Measurements from ENCODE around the gene GLOD4.
"Not testable (repeated sequence)": the region's sequence is repeated elsewhere in the genome, so short reads cannot be mapped to it uniquely, and the experiment has no call there.

GLOD4 gene

GRCh38 chr17:802901-803881 lies 21.1 kb upstream of the GLOD4 start:
- DNase-seq (ENCODE audit: low read depth in 3 of 3): no peak

GRCh38 chr17:802481-802880 lies 20.4 kb upstream of the GLOD4 start:
- no peak for DNase-seq (ENCODE audit: low read depth in 3 of 3)

- no peak for DNase-seq (ENCODE audit: low read depth in 3 of 3)
These were observed 19.6 kb upstream of the GLOD4 start for GRCh38 chr17:801660-802059.

GRCh38 chr17:800446-801242 lies 18.6 kb upstream of the GLOD4 start:
- no peak for DNase-seq (ENCODE audit: low read depth in 3 of 3)

GRCh38 chr17:799261-799660 lies 17.2 kb upstream of the GLOD4 start:
- no peak for DNase-seq (ENCODE audit: low read depth in 3 of 3)

GRCh38 chr17:798246-798645 lies 16.2 kb upstream of the GLOD4 start:
- no peak for DNase-seq (ENCODE audit: low read depth in 3 of 3)

GRCh38 chr17:797236-797840 lies 15.3 kb upstream of the GLOD4 start:
- DNase-seq (ENCODE audit: low read depth in 3 of 3): no peak

GRCh38 chr17:796609-797008 lies 14.5 kb upstream of the GLOD4 start:
- no peak for DNase-seq (ENCODE audit: low read depth in 3 of 3)

- no peak for DNase-seq (ENCODE audit: low read depth in 3 of 3)
These were observed 13.6 kb upstream of the GLOD4 start for GRCh38 chr17:795721-796120.

GRCh38 chr17:795276-795675 lies 13.2 kb upstream of the GLOD4 start:
- DNase-seq (ENCODE audit: low read depth in 3 of 3): no peak

GRCh38 chr17:794876-795275 lies 12.8 kb upstream of the GLOD4 start:
- peak in 2 of 3 experiments; percentile 8 to 37 for DNase-seq (ENCODE audit: low read depth in 3 of 3)

GRCh38 chr17:792277-792676 lies 10.2 kb upstream of the GLOD4 start:
- no peak for DNase-seq (ENCODE audit: low read depth in 3 of 3)

- no peak for DNase-seq (ENCODE audit: low read depth in 3 of 3)
These were observed 9.7 kb upstream of the GLOD4 start for GRCh38 chr17:791829-792228.

GRCh38 chr17:790874-791247 lies 8.8 kb upstream of the GLOD4 start:
- DNase-seq (ENCODE audit: low read depth in 3 of 3): not testable (repeated sequence)

- DNase-seq (ENCODE audit: low read depth in 3 of 3): not testable (repeated sequence)
These were observed 8.1 kb upstream of the GLOD4 start for GRCh38 chr17:789931-790873.

- DNase-seq (ENCODE audit: low read depth in 3 of 3): no peak
These were observed 7.2 kb upstream of the GLOD4 start for GRCh38 chr17:789160-789840.

- no peak for DNase-seq (ENCODE audit: low read depth in 3 of 3)
These were observed 6.5 kb upstream of the GLOD4 start for GRCh38 chr17:788551-788950.

GRCh38 chr17:787641-788221 lies 5.7 kb upstream of the GLOD4 start:
- no peak for DNase-seq (ENCODE audit: low read depth in 3 of 3)

- not testable (repeated sequence) for DNase-seq (ENCODE audit: low read depth in 3 of 3)
These were observed 3.8 kb upstream of the GLOD4 start for GRCh38 chr17:785901-786300.

- DNase-seq (ENCODE audit: low read depth in 3 of 3): no peak
These were observed 2.1 kb upstream of the GLOD4 start for GRCh38 chr17:784143-784542.

All from stimulated activated CD4-positive, alpha-beta T cell treated with anti-CD3 and anti-CD28 coated beads, TNF-alpha, amount 100 ng/mL, for 24 hours (primary cell).